ENCODE results near the gene DEFB126.
"Not testable (repeated sequence)": the region's sequence is repeated elsewhere in the genome, so short reads cannot be mapped to it uniquely, and the experiment has no call there.

The DEFB126 gene, protein sequence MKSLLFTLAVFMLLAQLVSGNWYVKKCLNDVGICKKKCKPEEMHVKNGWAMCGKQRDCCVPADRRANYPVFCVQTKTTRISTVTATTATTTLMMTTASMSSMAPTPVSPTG

DNA sequence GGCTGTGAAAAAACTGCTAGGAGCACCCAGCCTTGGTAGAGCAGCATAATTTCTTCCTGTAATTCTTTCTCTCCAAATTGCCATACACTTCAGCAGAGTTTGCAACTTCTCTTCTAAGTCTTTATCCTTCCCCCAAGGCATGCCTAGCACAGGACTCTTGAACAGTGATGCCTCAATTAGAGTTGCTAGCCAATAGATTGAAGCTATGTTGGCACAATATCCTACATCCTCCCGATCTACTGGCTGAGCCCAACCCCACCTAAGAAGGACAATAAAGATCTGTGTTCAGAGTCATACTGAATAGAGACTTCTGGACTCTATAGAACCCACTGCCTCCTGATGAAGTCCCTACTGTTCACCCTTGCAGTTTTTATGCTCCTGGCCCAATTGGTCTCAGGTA, at the start of gene DEFB126:
Gene DEFB126 (plus strand): TSS at position 301 of the 400 bp plus-strand sequence. CDS start 39 bp downstream, at position 340.
- DNase-seq, result no peak

DNA sequence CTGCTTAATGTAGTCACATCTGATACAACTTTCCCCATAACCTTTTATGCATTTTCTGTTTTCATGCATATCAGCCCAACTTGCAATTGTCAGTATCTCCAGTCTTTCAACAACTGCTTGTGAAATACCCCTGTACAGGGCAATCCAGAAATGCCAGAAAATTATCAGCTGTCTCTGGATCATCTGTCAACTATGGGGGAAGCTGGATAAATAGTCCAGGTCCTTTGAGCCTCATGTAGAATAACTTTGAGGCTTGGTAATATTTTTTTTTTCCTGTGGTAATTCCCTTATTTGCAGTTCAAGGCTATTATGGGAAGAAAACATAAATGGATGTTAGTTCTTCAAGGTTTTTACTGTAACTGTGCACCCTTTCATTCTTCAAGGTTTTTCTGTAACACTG, 48.7 kb upstream of the DEFB126 start:
- no peak for DNase-seq

DNA sequence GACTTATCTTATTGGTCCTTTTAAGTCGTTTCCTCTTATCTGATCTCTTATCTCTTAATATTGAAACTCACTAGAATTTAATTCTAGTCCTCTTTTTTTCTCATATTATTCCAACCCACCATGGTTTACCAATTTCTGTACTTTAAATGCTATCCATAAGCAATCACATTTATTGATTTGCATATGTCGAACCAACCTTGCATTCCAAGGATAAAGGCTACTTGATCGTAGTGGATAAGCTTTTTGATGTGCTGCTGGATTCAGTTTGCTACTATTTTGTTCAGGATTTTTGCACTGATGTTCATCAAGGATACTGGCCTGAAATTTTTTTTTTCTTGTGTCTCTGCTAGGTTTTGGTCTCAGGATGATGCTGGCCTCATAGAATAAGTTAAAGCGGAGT, 47.2 kb upstream of the DEFB126 start:
- no peak for DNase-seq

DNA sequence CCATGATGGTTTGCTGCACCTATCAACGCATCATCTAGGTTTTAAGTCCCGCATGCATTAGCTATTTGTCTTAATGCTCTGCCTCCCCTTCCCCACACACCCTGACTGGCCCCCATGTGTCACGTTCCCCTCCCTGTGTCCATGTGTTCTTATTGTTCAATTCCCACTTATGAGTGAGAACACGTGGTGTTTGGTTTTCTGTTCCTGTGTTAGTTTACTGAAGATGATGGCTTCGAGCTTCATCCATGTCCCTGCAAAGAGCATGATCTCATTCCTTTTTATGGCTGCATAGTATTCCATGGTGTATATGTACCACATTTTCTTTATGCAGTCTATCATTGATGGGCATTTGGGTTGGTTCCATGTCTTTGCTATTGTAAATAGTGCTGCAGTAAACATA, 44.7 kb upstream of the DEFB126 start:
- DNase-seq, result not testable (repeated sequence)

DNA sequence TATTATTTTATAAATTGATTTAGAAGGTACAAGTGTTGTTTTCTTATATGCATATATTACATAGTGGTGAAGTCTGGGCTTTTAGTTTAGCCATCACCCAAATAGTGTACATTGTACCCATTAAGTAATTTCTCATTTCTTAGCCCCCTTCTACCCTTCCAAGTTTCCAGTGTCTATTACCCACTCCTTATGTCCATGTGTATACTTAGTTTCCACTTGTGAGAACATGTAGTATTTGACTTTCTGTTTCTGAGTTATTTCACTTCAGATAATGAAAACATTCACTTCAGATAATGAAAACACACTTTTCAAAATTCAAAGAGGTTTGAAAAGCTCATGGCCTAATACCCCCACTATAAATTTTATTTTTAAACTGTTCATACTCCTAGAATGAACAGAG, 40.4 kb upstream of the DEFB126 start:
- DNase-seq, result no peak

DNA sequence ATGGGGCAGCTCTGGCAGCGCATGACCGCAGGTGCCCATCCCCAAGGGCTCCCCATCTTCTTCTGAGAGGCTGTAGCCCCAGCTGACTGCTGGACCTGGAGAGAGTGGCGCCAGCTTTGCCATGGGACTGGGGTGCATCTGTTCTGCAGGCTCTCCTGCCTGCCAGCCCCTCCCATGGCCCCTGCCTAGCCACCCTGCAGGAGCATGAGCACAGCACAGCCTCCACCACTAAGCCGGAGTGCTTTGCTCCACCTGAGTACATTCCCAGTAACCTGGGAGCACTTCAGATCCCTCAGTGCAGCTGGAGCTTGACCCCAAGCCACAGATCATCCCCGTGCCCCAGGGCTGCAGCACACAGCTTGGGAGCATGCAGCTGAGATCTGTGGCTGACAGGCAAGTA, 38.9 kb upstream of the DEFB126 start:
- DNase-seq, result no peak

DNA sequence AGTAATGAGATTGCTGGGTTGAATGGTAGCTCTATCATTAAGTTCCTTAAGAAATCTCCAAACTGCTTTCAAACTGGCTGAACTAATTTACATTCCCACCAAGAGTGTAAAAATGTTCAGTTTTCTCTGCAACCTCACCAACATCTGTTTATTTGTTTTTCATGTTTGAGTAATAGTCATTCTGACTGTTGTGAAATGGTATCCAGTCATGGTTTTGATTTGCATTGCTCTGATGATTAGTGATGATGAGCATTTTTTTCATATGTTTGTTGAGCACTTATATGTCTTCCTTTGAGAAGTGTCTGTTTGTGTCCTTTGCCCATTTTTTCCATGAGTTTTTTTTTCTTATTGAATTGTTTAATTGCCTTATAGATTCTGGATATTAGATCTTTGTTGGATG, 30.0 kb upstream of the DEFB126 start:
- DNase-seq, result no peak

DNA sequence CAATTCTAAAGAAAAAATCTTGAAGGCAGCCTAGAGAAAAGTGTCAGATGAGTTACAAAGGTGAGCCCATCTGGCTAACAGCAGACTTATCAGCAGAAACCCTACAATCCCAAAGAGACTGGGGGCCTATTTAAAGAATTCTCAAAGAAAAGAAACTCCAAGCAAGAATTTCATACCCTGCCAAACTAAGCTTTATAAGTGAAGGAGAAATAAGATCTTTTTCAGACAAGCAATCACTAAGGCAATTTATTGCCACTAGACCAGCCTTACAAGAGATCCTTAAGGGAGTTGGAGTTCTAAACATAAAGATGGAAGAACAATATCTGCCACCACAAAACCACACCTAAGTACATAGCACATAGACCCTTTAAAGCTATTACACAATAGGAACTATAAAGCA, 24.9 kb upstream of the DEFB126 start:
- no peak for DNase-seq

DNA sequence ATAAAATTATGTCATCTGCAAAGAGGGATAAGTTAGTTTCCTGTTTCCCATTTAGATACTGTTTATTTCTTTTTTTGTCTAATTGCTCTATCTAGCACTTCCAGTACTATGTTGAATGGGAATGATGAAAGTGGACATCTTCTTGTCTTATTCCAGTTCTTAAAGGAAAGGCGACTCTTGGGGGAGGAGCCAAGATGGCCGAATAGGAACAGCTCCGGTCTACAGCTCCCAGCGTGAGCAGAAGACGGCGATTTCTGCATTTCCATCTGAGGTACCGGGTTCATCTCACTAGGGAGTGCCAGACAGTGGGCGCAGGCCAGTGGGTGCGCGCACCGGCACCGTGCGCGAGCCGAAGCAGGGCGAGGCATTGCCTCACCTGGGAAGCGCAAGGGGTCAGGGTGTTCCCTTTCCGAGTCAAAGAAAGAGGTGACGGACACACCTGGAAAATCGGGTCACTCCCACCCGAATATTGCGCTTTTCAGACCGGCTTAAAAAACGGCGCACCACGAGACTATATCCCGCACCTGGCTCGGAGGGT, 12.5 kb upstream of the DEFB126 start:
- DNase-seq, result not testable (repeated sequence)

DNA sequence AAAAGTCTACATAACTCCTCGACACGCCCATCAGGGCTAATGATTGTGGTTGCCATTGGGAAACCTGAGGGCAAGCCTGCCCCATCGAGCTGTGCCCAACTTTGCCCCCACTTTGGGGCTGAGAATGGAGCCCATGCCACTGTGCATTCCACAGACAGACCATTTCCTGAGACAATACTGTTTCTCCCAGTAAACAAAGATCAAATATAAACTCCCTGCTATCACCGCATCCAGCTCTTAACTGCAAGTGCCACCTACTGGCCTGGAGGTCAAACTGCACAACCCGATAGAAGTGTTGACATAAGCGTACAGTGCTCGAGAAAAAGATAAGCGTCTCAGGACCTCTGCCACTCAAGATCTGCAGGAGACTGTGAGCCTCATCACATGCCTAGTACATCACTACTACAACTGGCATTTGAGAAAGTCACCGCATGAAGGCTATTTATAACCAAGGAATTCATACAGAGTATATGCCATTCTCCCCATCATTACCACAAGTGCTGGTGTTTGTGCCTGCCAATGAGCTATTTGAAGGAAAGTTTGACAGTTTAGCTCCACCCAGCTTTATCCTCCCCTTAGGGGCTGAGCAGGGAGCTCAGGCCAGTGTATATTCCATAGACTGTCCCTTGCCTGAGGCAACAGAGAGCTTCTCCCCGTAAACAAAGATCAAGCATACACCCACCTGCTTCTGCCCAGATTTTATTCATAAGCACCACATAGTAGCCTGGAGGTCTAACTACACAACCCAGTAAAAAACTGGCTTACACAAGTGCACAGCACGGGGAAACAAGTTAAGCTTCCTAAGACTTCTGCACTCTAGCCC, 4.5 kb upstream of the DEFB126 start:
- no peak for DNase-seq

DNA sequence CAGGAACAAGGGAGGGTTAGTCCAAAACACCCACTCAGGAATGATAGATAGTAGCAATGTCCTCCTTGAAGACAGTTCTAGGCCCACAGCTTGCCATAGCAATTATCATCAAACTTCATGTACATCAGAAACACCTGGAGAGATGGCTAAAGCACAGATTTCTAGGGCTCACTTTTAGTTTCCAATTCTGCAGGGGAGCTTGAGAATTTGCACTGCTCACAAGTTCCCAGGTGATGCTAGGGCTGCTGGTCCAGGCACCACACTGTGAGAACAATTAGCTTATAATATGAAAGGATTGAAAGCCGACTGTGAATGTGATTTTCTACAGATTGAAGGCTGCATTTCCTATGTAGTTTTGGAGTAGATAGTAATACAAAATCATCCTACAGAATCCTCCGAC, 3.5 kb downstream of the DEFB126 start:
- DNase-seq, result no peak

DNA sequence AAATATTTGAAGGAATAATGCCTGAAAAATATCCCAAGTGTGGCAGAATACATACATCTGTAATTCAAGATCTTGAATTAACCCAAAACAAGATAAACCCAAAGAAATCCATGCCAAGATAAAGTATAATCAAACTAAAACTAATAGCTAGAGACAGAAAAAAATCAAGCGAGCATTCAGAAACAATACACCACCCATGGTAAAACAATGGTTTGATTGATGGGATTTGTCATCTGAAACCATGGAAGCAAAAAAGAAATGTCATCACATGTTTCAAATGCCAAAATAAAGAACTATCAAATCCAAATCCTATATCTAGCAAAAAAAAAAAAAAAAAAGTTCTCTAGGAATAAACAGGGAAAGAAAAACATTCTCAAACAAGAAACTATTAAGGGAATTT, 9.7 kb downstream of the DEFB126 start:
- DNase-seq, result no peak

DNA sequence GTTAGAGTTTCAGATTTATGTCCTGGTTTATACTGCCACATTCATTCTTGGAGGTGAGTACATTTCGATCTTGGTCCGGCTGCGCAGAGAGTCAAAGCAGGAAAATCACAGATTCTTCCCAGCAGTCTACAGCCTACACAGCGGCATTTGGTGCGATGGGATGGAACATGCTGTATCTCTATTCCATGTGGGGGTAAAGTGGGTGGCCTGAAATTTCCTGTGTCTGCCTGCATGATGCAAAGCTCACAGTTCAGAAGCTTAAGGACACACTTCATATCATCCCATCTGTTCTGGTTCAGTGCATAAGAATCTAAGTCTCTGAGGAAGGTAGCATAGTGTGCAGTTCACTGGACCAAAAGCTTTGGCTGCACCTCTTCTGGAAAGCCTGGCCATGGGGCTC, 14.8 kb downstream of the DEFB126 start, which contains the start of gene DEFB127:
Gene DEFB127 (plus strand): TSS at position 301 of the 400 bp plus-strand sequence. CDS start 91 bp downstream, at position 392.
- DNase-seq, result no peak

DNA sequence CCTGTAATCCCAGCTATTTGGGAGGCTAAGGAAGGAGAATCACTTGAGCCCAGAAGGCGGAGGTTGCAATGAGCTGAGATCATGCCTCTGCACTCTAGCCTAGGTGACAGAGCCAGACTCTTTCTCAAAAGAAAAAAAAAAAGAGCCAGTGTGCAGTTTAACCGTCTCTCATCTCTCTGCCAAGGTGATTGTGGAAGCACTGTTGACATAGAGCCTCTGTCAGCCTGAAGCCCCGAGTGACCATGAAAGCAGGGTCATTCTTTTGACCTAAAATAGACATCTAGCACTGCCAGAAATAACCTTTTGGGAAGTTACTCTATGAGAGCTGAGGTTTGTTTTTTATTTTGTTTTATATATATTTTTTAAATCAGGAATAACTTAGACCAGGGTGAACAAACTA, 22.2 kb downstream of the DEFB126 start:
- DNase-seq, result no peak

DNA sequence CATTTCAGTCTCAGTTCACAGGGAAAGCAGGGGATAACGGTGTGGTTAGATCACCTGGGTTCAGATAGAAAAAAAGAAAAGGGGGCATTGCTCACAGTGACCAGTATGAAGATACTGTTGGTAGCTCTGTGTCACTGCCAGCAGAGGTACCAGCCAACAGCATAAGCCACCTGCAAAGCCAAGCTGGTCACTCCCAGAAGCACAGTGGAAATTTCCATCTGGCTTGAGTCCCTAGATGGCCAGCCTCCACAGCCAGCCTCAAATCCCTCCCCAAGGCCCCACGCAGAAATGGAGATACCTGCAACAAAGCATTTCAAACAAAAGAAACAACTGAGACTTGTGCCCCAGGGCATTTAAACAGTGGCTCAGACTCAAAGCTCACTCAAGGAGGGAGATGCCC, 26.5 kb downstream of the DEFB126 start:
- DNase-seq, result no peak

DNA sequence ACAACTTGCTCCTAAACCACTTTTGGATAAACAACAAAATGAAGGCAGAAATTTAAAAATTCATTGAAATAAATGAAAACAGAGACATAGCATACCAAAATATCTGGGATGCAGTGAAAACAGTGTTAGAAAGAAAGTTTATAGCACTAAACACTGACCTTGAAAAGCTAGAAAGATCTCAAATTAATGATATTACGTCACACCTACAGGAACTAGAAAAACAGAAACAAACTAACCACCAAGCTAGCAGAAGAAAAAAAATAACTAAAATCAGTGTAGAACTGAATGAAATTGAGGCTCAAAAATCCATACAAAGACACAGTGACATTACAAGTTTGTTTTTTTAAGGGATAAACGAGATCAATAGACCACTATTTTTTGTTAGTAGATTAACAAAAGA, 41.9 kb downstream of the DEFB126 start:
- no peak for DNase-seq

DNA sequence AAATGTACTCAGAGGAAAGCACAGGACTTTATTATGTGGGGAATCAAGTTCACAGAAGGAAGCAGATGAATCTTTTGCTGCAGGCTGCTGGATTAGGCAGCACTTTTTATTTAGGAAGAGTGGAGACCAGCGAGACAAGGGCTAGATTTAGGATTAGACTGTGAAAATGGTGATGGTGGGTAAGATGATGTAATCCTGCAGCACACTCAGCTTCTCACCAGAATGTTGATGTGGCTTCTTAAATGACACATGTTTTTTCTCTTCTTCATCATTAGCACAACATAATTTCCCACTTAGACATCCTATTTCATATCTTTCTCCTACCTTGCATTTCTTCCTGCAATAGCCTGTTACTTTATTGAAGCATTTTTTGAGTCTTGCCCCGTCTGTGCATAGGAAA, 45.3 kb downstream of the DEFB126 start:
- no peak for DNase-seq

DNA sequence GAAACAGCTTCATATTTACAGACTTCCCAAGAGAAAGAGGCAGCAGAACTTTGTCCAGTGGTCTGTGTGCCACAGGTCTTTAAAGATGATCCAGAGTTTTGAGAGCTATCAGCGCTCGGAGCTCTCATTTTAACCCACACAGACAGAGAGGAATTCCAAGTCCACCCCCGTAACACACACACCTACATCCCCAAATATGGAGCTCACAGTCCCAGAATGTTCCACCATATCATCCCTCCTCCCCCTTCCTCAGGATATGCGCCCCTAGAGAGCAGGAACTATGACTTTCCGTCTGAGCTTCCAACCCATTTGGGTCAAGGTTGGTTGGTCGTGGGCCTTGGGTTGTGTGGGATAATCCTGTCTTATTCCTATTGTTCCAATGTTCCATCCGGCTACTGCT, 47.2 kb downstream of the DEFB126 start, which contains the start of gene DEFB128:
Gene DEFB128 (minus strand): TSS at position 101 of the 400 bp plus-strand sequence. CDS start 88 bp downstream, at position 13.
- DNase-seq, result no peak

All from fibroblast of skin of right quadriceps (primary cell).